Stimulated activated CD4-positive, alpha-beta T cell treated with anti-CD3 and anti-CD28 coated beads, Interleukin-1b, Interleukin-23, amount 100 ng/mL, for 24 hours (primary cell): ENCODE data around the gene CDC42EP1.
A peak's percentile ranks its signal among the peaks of the same experiment; 100 is the strongest.
"Not testable (repeated sequence)": the region's sequence is repeated elsewhere in the genome, so short reads cannot be mapped to it uniquely, and the experiment has no call there.

Experiments used
- DNase-seq, 4 experiments: peaks; one replicate each; pipeline ENCODE4 v3.0.0-alpha.2; 2020; ENCODE audit warnings: low read depth in 4 of 4, low spot score in 1 of 4

The CDC42EP1 gene

DNA sequence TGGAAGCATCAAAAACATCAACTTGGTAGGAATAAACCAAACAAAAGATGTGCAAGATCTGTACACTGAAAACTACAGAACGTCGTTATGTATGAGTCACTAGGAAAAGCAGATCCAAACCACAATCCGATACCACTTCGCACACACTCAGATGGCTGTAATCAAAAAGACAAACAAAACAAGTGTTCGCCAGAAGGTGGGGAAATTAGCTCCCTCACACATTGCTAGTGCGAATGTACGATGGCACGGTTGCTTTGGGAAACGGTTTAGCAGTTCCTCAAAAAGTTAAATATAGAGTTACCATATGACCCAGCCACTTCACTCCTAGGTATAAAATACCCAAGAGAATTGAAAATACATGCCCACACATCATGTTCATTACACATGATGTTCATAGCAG is 26.3 kb upstream of the CDC42EP1 start:
- no peak for DNase-seq

DNA sequence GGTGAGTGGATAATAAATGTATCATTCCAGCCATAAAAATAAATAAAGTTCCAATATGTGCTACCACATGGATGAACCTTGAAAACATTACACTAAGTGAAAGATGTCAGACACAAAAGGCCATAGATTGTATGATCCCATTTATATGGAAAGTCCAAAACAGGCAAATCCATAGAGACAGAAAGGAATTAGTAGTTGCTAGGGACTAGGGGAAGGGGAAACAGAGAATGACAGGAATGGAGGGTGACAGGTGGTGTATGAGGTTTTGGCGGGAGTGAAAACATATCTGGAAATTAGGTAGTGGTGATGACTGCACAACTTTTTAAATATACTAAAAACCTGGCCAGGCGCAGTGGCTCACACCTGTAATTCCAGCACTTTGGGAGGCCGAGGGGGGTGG is 25.8 kb upstream of the CDC42EP1 start:
- DNase-seq: no peak

DNA sequence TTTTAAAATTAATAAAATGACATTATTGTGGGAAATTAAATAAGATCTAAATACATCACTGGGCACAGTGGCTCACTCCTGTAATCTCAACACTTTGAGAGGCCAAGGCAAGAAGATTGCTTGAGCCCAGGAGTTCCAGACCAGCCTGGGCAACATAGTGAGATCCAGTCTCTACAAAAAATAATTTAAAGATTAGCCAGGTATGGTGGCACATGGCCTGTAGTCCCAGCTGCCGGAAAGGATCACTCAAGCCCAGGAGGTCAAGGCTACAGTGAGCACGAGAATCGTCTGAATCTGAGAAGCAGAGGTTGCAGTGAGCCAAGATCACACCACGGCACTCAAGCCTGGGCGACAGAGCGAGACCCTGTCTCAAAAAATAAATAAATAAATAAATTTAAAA is 25.1 kb upstream of the CDC42EP1 start:
- DNase-seq: no peak

DNA sequence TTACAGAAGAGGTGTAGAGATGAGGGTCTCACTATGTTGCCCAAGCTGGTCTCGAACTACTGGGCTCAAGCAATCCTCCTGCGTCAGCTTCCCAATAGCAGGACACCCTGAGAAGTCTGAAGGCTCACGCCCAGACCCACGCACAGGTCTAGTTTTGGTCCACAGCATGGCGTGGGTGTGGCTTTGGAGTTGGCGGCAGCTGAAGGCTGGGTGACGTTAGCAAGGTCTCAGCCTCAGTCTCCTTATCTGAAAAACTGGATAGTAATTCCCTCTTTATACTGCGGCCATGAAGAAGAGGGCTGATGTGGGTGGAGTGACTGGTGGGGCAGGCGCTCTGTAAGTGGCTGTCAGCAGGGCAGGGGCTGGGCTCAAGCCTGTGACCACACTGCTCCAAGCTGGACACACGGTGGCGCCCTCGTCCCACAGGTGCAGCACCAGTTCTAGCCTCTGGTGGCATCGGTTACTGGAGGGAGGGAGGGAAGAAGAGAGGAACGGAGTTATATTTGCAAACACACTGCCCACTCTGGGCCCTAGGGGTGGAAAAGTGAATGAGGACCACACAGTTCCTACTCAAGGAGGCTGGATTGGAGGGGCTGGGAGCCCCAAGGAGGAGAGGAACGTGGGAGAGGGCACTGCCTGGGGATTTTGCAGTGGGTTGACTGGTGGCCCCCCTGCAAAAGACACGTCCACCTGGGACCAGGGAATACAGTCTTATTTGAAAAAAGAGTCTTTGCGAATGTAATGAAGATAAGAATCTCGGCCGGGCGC is 21.5 kb upstream of the CDC42EP1 start:
- peak; percentile 74 to 87 (median 85) for DNase-seq

DNA sequence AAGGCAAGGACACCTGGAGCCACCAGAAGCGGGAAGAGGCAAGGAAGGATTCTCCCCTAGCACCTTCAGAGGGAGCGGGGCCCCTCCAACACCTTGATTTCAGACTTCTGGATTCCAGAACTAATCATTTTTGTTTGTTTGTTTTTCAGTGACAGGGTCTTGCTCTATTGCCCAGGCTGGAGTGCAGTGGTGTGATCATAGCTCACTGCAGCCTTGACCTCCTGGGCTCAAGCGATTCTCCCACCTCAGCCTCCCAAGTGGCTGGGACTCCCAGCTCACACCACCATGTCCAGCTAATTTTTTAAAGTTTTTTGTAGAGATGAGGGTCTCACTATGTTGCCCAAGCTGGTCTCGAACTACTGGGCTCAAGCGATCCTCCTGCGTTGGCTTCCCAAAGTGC is 20.5 kb upstream of the CDC42EP1 start:
- DNase-seq: not testable (repeated sequence)

DNA sequence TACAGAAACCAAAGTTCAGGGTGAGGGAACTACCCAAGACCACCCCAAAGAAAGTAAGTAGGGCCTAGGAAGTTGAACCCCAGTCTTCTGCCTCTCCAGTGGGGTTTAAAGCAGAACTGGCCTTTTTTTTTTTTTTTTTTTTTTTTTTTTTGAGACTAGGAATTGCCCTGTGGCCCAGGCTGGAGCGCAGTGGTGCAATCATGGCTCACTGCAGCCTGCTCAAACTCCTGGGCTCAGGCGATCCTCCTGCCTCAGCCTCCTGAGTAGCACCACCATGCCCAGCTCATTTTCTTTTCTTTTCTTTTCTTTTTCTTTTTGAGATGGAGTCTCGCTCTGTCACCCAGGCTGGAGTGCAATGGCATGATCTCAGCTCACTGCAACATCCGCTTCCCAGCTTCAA is 17.9 kb upstream of the CDC42EP1 start:
- not testable (repeated sequence) for DNase-seq

DNA sequence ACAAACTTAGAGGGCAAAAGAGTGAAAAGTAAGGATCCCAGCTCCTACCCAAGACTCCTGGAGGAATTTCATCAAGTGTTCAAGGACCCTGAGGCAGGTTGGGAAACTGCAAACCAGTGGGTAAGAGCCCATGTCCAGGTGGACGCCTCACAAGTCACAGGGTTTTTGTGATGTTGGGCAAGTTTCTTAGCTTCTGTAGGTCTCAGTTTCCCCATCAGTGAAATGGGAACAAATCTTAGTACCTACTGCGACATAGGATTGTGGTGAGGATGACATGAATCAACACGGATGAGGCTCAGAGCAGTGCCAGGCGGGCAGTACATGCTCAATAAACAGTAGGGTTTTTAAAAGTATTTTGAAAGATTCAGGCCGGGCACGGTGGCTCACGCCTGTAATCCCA is 17.3 kb upstream of the CDC42EP1 start:
- no peak for DNase-seq

DNA sequence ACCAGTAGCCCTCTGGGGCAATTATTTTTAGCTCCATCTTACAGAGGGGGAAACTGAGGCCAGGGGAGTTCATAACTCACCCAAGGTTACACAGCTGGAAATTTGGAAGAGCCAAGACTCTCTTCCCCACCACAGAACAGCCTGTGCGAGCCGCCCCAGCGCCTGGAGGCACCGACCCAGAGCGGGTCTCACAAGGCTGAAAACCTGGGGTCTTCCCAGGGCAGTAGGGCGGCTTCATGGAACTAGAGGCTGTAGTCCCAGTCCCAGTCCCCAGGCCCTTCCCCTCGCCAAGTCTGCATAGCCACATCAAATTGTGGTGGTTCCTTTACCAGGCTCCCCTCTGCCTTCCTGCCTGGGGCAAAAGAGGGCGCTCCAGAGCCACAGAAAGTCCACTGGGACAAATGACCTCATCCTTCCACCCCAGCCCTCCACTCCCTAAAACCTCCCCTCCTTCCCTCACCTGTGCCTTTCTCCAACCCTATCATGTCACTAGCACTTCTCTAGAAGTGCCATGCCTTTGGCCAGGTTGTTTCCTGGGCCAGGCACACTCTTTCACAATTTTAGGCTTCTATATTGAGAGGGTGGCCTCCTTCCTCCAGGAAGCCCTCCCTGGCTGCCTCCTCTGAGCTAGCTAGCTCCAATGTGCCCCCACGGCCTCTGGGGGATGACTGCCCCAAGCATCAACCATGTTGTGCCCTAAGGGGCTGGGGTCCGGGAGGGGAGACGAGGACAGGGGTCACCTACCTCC is 15.2 kb upstream of the CDC42EP1 start:
- peak in 2 of 4 experiments; percentile 25 to 39 for DNase-seq

DNA sequence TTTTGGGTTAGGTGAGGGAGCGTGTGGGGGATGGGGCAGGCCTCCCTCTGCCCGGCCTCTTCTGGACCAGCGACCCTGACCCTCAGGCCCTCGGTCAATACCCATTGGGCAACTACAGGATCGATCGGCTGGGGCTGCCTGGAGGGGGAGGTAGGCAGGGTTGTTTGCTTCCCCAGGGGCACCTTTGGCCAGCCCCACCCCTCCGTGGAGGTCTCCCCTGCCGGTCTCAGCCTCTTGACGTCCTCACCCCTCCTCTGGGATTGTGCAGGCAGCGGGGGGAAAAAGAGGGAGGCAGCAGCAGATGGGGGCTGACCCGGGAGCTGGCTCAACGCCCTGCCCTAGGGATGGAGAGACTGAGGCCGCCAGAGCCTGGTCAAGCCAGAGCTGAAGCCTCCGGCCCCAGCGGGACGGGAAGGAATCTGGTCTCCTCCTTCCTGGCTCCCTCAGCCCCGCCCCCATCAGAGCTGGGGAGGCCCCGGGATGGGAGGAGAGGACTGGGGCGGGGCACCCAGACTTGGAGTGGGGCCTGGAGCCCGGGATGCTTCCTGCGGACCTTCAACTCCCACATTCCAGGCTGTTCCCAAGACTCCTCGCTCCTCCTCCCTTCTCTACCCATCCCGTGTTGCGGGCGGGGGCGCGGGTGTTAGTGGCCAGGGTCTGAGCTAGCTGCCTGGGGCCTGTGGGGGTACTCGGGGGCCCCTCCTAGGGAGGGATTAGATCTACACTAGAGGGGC is 14.4 kb upstream of the CDC42EP1 start:
- DNase-seq: no peak

DNA sequence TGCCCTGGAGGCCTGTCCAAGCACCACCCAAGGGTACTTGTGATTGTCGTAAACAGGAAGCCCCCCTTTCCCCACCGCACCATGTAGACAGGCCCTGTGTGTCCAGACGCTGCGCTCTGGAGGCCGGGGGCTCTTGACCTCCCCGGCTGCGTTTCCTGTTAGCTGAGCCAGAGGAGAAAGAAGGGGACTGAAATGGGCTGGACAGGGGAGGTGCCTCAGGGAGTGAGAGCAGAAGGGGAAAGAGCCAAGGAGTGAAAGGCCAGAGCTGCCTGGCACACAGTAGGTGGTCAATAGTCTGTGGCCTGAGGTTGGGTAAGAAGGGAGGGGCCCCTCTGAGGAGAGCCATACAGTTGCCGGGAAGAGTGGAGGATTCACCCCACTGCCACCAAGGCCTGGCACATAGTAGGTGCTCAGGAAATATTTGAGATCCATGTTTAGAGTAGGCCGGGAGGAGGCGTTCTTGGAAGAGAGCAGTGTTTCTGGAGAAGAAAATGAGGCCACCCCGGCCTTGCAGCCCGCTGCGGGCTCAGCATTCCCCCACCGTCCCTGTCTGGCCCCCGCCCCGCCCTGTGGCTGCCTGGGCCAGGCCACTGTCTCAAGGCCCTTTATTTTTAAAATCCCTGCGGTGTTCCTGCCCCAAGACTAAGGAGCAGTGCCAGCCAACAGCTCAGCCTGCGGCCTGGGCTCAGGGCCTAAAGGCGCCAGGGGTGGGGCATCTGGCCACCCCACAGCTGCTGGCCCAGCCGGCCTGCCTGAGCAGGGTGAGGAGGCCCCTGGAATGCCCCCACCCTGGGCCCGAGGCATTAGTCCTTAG is 13.6 kb upstream of the CDC42EP1 start:
- DNase-seq: no peak

DNA sequence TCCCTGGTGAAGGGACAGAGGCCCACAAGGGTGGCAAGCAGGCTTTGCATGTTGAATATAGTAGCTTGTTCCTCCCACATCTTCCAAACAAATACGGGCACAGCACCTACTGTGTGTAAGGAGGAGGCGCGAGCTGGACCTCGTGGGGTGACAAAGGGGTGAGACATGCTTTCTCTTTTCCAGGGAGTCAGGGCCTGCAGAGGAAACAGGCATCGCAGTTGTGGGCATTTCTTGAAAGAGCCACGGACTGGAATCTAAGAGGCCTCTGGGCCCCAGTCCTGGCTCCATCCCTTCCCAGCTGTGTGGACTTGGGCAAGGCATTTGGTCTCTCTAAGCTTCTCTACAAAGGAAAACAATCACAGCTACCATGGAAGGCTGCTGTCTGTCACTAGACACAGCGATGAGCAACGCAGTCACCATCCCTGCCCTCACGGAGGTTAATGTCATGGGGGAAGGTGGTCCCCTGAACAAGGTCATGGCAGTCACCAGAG is 13.0 kb upstream of the CDC42EP1 start:
- DNase-seq: no peak

DNA sequence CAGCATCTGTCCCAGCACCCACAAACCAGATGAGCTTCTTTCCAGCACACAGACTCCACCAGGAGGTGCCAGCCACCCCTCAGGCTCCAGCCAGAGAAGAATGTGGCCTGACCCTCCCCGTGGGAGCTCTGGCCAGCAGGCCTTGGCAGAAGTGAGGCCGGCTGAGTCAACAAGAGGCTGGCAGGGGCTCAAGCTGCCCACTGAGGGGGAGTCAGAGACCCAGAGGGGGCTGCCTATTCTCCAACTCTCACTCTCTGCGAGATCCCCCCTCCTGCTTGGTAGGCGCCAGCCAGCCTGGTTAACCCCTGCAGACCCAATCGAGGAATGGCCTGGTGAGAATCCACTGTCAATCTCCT is 10.6 kb upstream of the CDC42EP1 start:
- no peak for DNase-seq

DNA sequence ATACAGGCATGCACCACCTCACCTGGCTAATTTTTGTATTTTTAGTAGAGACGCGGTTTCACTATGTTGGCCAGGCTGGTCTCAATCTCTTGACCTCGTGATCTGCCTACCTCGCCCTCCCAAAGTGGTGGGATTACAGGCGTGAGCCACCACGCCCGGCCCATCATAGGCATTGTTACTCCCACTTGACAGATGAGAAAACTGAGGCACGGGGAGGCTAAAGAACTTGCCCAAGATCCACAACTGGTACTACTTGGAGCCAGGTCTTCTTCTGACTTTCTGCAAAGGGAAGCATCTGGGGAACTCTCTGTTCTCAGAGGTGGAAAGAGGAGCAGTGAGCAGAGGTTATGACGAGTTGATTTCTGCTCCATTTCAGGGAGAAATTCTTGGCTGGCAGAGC is 9.4 kb upstream of the CDC42EP1 start:
- not testable (repeated sequence) for DNase-seq

DNA sequence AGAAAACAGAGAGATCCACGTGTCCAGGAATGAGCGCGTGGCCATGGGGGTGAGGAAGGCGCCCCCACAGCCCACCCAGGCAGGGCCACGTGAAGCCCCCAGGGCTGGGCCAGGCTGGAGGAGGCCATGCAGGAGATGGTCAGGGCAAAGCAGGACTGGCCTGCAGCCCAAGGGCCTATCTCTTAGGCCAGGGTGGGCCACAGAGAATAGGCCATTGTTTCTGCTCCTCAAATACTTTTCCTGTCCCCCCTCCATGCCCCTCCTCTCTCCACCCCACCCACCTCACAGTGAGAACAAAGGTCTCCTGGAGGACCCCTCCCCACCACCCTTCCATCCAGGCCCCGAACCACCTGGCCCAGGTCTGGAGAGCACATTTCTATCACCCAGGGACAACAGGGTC is 8.3 kb upstream of the CDC42EP1 start:
- no peak for DNase-seq

DNA sequence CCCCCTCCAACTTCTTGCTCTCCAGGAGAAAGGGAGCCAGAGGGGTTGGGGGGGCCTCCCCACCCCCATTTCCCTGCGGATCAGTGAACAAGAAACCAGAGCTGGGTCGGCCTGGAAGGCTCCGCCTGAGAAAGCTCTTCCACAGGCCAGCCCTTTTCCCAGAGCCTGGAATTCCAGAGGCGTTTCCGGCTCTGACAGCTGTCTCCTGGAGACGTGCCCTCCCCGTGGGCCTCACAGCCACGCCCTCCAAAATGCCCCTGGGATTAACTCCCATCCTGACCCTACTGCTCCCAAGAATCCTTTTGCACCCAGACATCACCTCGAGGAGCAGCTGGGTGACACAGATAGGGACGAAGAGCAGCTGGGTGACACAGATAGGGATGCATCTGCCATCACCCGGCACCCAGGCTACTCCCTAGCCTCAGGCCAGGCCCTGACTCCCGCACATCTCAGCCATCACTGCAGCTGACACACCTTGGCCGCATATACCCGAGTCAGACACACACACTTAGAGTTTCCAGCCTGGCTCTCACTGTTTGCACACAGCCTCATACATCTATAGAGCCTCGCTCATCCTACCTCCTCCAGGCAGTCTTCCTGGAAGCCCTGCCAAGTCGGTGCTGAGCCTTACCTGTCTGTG is 7.6 kb upstream of the CDC42EP1 start:
- DNase-seq: no peak

DNA sequence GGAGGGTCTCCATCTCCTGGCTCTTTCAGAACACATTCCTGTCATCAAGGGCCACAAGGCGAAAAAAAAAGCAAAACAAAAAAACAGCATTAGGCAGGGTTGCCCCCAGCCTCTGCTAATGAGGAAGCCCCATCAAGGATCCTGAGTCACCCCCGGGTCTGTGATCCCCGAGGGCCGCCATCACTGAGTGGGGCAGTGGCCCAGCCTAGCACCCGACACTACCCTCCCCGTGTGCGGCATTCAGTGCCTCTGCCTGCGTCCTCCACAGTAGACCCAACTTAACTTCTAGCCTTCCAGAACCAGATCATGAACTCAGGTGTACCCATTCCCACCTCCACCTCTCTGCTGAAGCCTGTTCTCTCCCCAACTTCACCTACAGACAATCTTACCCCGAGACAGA is 6.6 kb upstream of the CDC42EP1 start:
- DNase-seq: no peak

DNA sequence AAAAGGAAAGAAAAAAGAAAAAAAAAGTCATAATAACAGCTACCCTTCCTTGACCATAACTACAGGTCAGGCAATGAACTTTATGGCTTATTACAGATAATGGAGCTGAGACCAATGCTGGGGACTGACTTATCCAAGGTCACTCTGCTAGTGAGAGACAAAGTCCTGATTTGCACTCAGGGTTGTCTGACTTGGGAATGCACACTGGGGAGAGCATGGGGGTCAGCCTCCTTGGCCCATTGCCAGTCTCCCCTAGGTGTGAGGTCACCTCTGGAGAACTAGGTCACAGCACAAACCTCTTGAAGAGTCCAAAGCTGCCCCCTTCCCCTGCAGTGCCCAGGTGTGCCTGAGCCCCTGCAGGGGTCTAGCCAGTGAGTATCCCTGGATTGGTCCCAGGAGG is 5.3 kb upstream of the CDC42EP1 start:
- no peak for DNase-seq

DNA sequence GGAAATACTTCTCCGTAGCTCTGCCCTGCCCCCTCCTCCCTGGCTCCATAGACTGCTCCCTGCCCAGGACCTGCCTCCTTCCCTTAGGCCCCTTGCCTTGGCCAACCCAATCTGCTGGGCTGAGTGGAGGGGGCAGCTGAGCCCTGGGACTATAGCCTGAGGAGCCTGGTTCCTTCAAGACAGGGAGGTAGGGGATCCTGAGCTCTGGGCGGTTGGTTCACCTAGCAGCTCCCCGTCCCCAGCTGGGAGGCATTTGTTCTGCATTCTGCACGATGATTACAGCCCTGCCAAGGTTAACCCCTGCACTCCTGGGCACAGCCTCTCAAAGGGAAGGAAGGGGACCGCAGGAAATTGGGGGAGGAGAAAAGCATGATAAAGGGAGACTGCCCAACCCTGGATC is 3.6 kb upstream of the CDC42EP1 start:
- no peak for DNase-seq

DNA sequence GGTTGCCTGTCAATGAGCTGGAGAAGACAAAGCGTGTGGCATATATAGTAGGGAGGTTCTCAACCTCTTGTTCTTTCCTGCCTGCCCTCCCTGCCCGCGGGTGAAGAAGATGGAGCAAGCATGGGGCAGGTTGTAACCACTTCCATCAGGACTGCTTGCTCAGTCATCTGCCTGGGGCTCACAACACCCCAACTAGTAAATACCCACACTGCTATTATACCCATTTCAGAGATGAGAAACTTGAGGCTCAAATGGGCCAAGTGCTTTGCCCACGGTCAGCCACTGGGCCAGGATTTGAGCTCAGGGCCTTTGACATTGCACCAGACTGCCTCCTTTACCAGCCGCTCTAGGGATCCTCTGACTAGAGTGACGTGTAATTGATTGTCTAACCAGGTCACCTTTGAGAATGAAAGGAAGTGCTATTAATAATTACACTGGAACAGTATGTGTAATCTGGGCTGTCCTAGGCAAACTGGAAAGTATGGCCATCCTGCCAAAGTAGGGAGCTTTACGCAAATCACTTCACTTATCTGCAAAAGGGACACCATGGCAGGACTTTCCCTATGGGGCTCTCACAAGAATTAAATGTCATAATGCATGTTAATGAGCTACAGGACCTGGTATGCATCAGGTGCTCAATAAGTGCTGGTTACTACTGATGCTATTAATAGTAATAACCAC is 2.8 kb upstream of the CDC42EP1 start:
- no peak for DNase-seq

DNA sequence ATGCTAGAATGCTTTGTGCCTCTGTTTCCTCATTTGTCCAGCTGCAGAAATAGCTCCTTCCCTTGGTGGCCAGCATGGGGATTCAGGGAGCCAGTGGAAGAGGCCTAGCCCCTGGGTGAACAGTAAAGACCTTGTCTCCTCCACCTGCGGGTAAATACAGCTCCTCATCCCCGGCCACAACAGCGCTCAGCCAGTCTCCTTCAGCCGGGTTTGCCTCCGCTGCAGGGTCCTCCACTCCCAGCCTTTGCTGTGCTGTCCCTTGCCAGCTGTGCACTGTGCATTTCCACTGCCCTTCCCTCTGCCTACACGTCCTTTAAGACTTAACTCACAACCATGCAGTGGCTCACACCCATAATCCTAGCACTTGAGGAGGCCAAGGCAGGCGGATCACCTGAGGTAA is 1.5 kb upstream of the CDC42EP1 start:
- no peak for DNase-seq
